Thoracic aorta (tissue), 2 donors: ENCODE data around the gene ARHGAP24. TPM values are rescaled to one million over a fixed set of nuclear protein-coding genes. Genes with fewer than 3 reads are reported as not detected.

Experiments used
- ATAC-seq: fragments of 150-250 bp; one replicate; pipeline ENCODE4 v1.8.0; 2017; ENCODE audit warnings: low read depth; ENCODE audit not compliant: insufficient number of reproducible peaks, low FRiP score
- DNase-seq: peaks from one replicate; pipeline ENCODE4 v3.0.0-alpha.2; 2020; ENCODE audit warnings: low spot score
- H3K27ac ChIP-seq, 2 donors: fragments of 200-600 bp; sonication (generic); 1 replicate in 1 of 2; 2 replicates in 1 of 2; pipeline ENCODE4 v1.5.1; 2016; ENCODE audit warnings: mild to moderate bottlenecking in 2 of 2, moderate library complexity in 2 of 2
- H3K27me3 ChIP-seq: fragments of 200-600 bp; sonication (generic); replicated peaks from 2 replicates; pipeline ENCODE4 v1.6.0; 2016; ENCODE audit warnings: mild to moderate bottlenecking; ENCODE audit not compliant: insufficient read depth
- H3K36me3 ChIP-seq: fragments of 200-600 bp; sonication (generic); one replicate; pipeline ENCODE4 v1.5.1; 2016
- H3K4me1 ChIP-seq, 2 donors: fragments of 200-600 bp; sonication (generic); 1 replicate in 1 of 2; 2 replicates in 1 of 2; pipeline versions ENCODE4 v1.5.1 to v1.6.0; 2016; ENCODE audit warnings: low read depth in 2 of 2, mild to moderate bottlenecking in 1 of 2; ENCODE audit not compliant: control insufficient read depth in 1 of 2
- H3K4me3 ChIP-seq: fragments of 200-600 bp; sonication (generic); 2 replicates; pipeline ENCODE4 v1.5.1; 2016; ENCODE audit warnings: mild to moderate bottlenecking
- H3K9me3 ChIP-seq: fragments of 200-600 bp; sonication (generic); 2 replicates; pipeline ENCODE4 v1.5.1; 2016
- total RNA-seq, 2 donors: library from RNA; depleted of rRNA; stranded (reverse); fragments of >200 nt; gene quantifications; one replicate each; pipeline versions ENCODE4 v1.1.0 to v1.2.3, GENCODE V29; 2016
- TF ChIP-seq, protein P1 (sequence below): fragments of 200-600 bp; sonication (generic); IDR thresholded peaks from one replicate; pipeline ENCODE4 v1.5.1; 2019; ENCODE audit warnings: antibody characterized with exemption

Gene ARHGAP24
- total RNA-seq, 2 donors from 2014 or later, result 30.1 to 43.6 TPM

DNA sequence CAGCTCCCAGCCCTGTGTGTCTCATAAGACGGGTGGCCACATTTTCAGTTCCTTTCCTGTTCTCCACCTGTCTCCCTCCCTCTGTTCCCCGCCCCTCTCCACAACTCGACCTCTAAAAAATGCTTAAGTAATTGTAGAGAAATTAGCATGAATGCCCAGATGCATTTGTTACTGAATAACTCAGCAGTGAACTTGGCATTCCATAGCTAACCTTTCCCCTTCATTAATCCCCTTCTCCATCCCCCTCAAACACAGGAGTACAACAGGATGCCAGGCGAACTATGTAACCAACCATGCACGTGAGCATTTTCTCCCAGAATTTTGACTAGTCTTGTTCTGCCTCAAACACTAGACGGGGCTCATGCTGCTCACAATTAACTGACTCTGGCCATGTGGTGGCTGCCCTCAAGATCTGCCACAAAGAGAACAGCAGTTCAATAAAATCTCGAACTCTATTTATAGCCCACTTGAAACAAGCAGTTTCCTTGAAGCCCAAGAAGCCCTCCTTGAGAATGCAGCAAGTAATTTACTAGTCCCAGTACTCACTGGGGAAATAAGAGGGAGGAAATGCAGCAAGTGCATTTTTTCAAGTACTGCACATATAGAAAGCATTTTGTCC is 351.2 kb downstream of the ARHGAP24 start:
- H3K4me1 ChIP-seq, result peaks cover 39 to 74% of the 10 kb centered on the region in 2 donors

GRCh38 chr4:85828027-85828890 is 353.3 kb downstream of the ARHGAP24 start:
- Histone ChIP-seq H3K27me3 (no peaks in the 10 kb centered on the region), H3K36me3 (no peaks in the 10 kb centered on the region), H3K27ac (peak overlapping the region in 1 of 2 donors; percentile 1), H3K4me1 (peaks cover 24 to 54% of the 10 kb centered on the region in 2 donors), H3K9me3 (no peaks in the 10 kb centered on the region), H3K4me3 (peak overlapping the region; percentile 39)
- TF ChIP-seq, protein P1, sequence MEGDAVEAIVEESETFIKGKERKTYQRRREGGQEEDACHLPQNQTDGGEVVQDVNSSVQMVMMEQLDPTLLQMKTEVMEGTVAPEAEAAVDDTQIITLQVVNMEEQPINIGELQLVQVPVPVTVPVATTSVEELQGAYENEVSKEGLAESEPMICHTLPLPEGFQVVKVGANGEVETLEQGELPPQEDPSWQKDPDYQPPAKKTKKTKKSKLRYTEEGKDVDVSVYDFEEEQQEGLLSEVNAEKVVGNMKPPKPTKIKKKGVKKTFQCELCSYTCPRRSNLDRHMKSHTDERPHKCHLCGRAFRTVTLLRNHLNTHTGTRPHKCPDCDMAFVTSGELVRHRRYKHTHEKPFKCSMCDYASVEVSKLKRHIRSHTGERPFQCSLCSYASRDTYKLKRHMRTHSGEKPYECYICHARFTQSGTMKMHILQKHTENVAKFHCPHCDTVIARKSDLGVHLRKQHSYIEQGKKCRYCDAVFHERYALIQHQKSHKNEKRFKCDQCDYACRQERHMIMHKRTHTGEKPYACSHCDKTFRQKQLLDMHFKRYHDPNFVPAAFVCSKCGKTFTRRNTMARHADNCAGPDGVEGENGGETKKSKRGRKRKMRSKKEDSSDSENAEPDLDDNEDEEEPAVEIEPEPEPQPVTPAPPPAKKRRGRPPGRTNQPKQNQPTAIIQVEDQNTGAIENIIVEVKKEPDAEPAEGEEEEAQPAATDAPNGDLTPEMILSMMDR, result no peak
- DNase-seq (no peak), ATAC-seq (no peak)

More for the DNA sequence above, 351.2 kb downstream of the ARHGAP24 start:
- no peak overlapping the region for H3K4me3 ChIP-seq
- TF ChIP-seq, protein P1, result peak; percentile 40
- no peaks in the 10 kb centered on the region for H3K36me3 ChIP-seq
- ATAC-seq (no peak), DNase-seq (no peak)
- H3K9me3 ChIP-seq, result no peaks in the 10 kb centered on the region
- no peaks in the 10 kb centered on the region for H3K27me3 ChIP-seq
- peak overlapping the region in 1 of 2 donors; percentile 61 for H3K27ac ChIP-seq

DNA sequence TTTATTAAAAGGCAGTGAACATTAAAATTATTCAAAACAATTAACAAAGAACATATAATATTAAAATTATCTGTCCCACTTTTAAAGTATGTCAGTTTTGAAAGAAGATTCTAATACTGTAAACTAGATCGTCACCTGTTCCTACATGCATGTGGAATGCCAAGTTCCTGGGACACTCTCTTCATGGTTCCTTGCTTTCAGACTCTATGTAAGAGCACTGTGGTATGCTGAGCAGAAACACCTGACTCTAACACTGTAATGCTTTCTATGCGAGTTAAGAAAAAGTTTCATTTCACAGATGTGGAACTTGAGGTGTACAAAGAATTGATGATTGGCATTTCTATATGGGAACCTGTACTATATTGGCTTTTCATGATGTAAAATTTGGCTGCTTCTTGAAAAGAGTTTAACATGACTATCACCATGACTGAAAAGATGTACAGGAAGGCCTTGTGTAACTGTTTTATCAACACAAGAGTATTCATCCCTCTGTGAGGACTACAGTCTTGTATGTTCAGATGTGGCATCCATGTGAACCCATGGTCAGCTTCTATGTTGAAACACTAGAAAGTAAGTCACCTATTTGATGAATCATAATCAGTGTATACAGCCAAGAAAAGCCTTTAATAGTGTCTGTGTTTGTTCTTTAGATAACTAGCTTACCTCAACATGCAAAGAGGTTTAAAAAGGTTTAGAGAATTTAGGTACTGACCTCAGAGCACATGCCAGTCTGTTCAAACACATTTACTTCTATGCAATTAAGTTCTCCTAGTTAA is 354.5 kb downstream of the ARHGAP24 start:
- H3K27ac ChIP-seq, result no peak overlapping the region
- peaks cover 14 to 53% of the 10 kb centered on the region in 2 donors for H3K4me1 ChIP-seq
- H3K9me3 ChIP-seq, result no peaks in the 10 kb centered on the region
- H3K27me3 ChIP-seq, result no peaks in the 10 kb centered on the region
- TF ChIP-seq, protein P1, result no peak
- ATAC-seq, result no peak
- no peak overlapping the region for H3K4me3 ChIP-seq
- no peaks in the 10 kb centered on the region for H3K36me3 ChIP-seq
- no peak for DNase-seq

- no peak overlapping the region for H3K4me3 ChIP-seq
- TF ChIP-seq, protein P1, result no peak
- ATAC-seq (no peak), DNase-seq (no peak)
- peaks cover 4 to 34% of the 10 kb centered on the region in 2 donors for H3K4me1 ChIP-seq
- no peak overlapping the region for H3K27ac ChIP-seq
- H3K9me3 ChIP-seq, result no peaks in the 10 kb centered on the region
- H3K36me3 ChIP-seq, result no peaks in the 10 kb centered on the region
- H3K27me3 ChIP-seq, result no peaks in the 10 kb centered on the region
Observed at GRCh38 chr4:85831647-85832046, 356.7 kb downstream of the ARHGAP24 start.

DNA sequence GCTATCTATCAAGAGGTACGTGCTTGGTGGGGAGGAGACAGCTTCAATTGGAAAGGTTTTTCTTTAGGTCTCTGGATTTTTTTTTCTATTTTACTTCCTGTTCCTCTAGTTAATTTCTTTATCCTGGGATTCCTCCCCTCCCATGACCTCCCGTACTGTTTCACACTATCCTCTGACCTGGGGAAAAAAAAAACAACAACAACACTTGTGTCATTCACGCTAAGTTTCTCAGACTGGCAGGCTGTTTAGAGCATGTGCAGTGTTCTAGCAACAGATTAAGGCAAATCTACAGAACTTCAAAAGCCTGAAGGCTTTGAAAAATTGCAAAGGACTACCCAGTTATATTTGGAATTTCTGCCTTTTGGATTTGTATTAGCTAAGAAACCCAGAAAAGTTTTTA is 358.4 kb downstream of the ARHGAP24 start:
- Histone ChIP-seq H3K27me3 (no peaks in the 10 kb centered on the region), H3K4me3 (no peak overlapping the region), H3K4me1 (peaks cover 3 to 25% of the 10 kb centered on the region in 2 donors), H3K9me3 (no peaks in the 10 kb centered on the region), H3K27ac (peak overlapping the region in 1 of 2 donors; percentile 2), H3K36me3 (no peaks in the 10 kb centered on the region)
- ATAC-seq (no peak), DNase-seq (no peak)
- TF ChIP-seq, protein P1, result no peak
